HG02973 (cell line): ENCODE measurements around the gene COL23A1.
"Not testable (repeated sequence)": the region's sequence is repeated elsewhere in the genome, so short reads cannot be mapped to it uniquely, and the experiment has no call there.

Experiments
- ATAC-seq: cut with Tn5 transposase; IDR thresholded peaks from one replicate; pipeline ENCODE4 v1.9.1; 2021; ENCODE audit warnings: moderate library complexity; ENCODE audit not compliant: unreplicated experiment

COL23A1 gene

GRCh38 chr5:178328826-178329730 lies 261.1 kb downstream of the COL23A1 start:
- no peak for ATAC-seq

GRCh38 chr5:178327931-178328711 lies 262.1 kb downstream of the COL23A1 start:
- no peak for ATAC-seq

GRCh38 chr5:178327446-178327845 lies 262.7 kb downstream of the COL23A1 start:
- ATAC-seq, result no peak

- ATAC-seq, result no peak
These were observed 263.8 kb downstream of the COL23A1 start for GRCh38 chr5:178326374-178326715.

GRCh38 chr5:178325679-178326373 lies 264.4 kb downstream of the COL23A1 start:
- no peak for ATAC-seq

GRCh38 chr5:178325311-178325678 lies 264.9 kb downstream of the COL23A1 start:
- ATAC-seq, result no peak

GRCh38 chr5:178324481-178325310 lies 265.5 kb downstream of the COL23A1 start:
- ATAC-seq, result no peak

- ATAC-seq, result no peak
These were observed 266.2 kb downstream of the COL23A1 start for GRCh38 chr5:178323961-178324360.

- ATAC-seq, result no peak
These were observed 266.7 kb downstream of the COL23A1 start for GRCh38 chr5:178323541-178323865.

GRCh38 chr5:178322736-178323540 lies 267.3 kb downstream of the COL23A1 start:
- no peak for ATAC-seq

GRCh38 chr5:178320281-178320855 lies 269.8 kb downstream of the COL23A1 start:
- ATAC-seq, result no peak

- ATAC-seq, result no peak
These were observed 270.6 kb downstream of the COL23A1 start for GRCh38 chr5:178319541-178320041.

- no peak for ATAC-seq
These were observed 271.3 kb downstream of the COL23A1 start for GRCh38 chr5:178318893-178319292.

- no peak for ATAC-seq
These were observed 271.8 kb downstream of the COL23A1 start for GRCh38 chr5:178318382-178318781.

- not testable (repeated sequence) for ATAC-seq
These were observed 272.5 kb downstream of the COL23A1 start for GRCh38 chr5:178317727-178318126.

- ATAC-seq, result no peak
These were observed 275.0 kb downstream of the COL23A1 start for GRCh38 chr5:178314961-178315820.

GRCh38 chr5:178314061-178314660 lies 276.0 kb downstream of the COL23A1 start:
- no peak for ATAC-seq

GRCh38 chr5:178313316-178313715 lies 276.9 kb downstream of the COL23A1 start:
- no peak for ATAC-seq
